NCI-H69 (cell line): ENCODE results near the gene PDXP.
A peak's percentile ranks its signal among the peaks of the same experiment; 100 is the strongest.
"Not testable (repeated sequence)": the region's sequence is repeated elsewhere in the genome, so short reads cannot be mapped to it uniquely, and the experiment has no call there.

Source experiments
- DNase-seq: peaks from one replicate; lab custom pipeline; 2025; lab: John Stamatoyannopoulos, UW

The PDXP gene, protein sequence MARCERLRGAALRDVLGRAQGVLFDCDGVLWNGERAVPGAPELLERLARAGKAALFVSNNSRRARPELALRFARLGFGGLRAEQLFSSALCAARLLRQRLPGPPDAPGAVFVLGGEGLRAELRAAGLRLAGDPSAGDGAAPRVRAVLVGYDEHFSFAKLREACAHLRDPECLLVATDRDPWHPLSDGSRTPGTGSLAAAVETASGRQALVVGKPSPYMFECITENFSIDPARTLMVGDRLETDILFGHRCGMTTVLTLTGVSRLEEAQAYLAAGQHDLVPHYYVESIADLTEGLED

DNA sequence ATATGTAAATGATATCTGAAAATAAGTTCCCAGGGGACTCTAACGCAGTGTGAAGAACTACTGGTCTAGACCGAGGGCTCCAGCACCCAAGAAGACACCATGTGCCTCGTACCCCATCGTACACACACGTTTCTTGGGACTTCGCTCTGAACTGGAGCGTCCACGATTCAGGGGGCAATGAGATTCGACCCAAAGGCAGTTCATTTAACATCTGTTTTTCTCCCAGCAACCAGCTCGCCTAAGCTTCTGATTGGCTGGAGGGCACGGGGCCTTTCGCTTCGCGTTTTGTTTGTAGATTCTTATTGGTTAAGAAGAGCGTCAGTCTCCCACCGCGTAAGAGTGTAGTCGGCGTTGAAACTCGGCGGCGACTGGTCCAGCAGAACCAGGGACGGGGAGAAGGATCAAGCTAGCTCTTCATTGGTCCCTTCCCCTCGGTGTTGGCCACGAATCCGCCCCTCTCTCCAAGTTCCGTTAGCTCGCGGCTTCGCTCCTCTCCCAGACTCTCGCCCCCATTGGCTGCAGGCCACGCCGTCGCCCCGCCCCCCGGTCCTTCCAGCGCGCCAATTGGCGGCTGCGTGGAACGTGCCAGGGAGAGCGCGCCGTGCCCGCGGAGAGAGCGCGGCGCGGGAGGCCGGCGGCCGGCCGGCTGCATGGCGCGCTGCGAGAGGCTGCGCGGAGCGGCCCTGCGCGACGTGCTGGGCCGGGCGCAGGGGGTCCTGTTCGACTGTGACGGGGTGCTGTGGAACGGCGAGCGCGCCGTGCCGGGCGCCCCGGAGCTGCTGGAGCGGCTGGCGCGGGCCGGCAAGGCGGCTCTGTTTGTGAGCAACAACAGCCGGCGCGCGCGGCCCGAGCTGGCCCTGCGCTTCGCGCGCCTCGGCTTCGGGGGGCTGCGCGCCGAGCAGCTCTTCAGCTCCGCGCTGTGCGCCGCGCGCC is at the start of gene PDXP:
TSS of gene PDXP (plus strand) at position 591 of the 933 bp plus-strand sequence. CDS start at position 651, 60 bp downstream.
- peak; percentile 100 for DNase-seq

DNA sequence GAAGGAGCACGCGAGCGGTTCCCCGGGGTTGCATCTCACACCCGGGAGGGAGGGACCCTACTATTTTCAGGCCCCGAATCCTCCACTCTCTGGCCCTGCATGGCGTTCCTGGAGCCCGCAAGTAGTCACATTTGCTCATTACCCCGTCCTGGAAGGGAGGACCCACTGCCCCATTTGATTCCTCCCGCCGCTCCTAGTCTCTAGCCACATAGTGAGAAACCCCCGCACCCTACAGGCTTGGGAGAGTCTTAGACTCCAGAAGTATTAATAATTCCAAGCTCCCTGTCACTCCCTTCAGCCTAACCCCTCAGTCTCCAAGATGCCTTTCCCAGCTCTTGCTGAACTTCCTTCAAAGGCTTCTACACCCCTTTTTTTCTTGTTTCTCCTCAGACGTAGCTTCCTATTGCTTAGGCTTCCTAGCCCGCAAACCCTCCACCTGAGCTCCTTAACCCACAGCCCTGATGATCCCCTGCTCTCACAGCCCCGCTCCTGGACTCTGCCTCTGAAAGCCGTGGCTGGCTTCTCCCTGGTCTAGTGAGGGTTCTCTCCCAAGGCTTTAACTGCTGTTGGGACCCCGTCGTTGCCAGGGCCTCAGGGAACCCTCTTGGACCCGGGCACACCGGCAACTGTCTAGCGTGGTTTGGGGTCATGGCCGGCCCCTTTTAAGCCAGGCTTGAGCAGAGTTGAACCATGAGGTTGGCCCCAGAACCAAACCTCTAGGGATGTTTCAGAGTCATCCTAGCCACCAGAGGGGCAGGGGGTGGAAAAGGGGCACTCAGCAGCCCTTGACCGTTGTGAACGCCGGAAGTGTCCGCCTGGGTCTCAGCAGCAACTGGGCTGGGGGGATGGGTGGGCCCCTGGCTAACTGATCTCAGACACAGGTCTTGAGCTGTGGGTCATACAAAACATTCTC is 49.0 kb upstream of the PDXP start:
- DNase-seq, result no peak

DNA sequence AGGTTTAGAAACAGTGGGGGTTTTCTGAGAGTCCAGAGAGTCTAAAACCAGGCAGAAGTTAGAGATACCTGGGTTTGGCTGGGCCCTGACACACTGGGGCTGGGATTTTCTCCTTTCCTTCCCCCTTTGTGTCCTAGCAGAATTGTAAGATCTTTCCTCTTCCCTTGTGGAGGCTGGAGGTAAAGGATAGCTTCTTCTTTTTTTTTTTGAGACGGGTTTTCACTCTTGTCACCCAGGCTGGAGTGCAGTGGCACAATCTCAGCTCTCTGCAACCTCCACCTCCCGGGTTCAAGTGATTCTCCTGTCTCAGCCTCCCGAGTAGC is 48.4 kb upstream of the PDXP start:
- DNase-seq, result not testable (repeated sequence)

- DNase-seq, result no peak
These were observed 47.9 kb upstream of the PDXP start for GRCh38 chr22:37610480-37611129.

- no peak for DNase-seq
These were observed 47.3 kb upstream of the PDXP start for GRCh38 chr22:37611207-37611606.

DNA sequence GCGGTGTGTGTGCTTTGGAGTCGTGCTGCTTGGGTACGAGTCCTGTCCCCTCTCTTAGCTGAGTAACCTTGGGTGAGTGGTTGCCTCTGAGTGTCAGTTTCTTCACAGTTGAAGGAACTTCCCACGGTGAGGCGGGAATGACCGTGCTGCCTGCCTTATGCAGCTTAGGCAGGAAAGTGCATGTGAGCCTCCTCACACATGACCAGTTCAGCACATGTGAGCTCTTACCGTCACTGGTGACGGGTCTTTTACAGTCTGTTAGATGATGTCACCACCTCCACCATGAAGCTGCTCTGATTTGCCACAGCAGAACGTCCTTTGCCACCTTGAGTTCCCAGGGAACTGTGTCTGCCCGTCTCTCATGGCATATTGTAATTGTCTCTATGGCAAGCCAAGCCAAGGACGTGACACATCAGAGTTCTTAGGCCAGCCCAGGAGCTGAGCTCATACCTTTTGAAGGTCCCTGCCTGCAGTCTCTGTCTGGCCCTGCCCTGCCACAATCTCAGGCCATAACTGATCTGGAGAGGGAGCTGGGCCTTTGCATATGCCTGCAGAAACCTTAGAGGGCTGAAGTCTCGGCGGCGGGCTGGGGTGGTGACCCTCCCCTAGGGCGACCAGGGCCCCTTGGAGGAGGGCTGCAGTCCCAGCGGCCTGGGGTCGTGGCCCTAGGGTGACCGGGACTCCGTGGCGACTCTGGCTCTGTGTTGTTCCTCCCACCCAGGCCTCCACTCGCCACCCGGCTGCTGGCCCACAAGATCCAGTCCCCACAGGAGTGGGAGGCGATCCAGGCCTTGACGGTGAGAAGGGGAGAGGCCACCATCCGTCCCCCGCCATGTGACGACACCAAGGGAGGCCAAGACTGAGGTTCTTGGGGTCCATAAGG is 42.1 kb upstream of the PDXP start:
- no peak for DNase-seq

DNA sequence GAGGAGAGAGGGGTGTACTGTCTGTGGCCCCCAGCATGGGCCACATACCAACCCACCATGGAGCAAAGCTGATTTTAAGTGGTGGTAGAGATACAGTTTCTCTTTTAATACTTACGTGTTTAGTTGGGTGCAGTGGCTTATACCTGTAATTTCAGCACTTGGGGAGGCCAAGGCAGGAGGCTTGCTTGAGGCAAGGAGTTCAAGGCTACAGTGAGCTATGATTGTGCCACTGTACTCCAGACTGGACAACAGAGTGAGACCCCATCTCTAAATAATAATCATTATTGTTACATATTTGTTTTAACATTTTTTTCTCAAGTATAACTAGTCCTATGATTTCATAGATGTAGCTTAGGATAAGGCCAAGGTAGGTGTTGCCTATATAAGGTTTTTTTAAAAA is 41.1 kb upstream of the PDXP start:
- no peak for DNase-seq

GRCh38 chr22:37618072-37618656 is 40.4 kb upstream of the PDXP start:
- no peak for DNase-seq

DNA sequence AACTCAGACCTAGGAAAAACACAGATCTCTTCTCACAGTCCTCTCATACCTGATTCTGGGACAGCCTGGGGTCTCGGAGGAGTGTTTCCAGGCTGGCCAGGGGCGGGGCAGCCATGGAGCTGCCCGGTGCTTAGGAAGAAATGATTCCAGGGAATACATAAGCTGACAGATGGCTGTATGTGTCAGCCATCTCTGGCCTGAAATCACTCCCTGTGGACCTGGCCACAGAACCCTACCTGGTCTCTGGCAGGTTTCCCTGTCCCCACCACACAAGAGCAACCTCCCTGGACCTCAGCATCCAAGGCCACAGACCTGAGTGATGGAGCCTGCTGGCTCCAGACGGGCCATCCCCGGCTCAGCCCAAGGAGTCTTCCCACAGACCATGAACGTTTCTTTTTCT is 39.8 kb upstream of the PDXP start:
- no peak for DNase-seq

DNA sequence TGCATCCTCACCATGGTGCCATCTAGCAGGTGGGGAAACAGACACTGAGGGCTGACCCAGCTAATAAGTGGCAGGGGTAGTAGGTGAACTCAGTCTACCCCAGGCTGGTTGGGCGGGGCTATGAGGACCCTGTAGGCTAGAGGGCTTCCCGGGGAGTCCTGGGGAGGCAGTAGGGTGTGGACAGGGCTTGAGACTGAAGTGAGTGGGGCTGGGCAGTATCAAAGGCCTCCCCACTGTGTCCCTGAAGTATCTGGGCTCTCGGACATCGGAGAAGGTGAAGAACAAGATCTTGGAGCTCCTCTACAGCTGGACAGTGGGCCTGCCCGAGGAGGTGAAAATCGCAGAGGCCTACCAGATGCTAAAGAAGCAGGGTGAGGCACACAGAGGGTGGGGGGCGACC is 38.5 kb upstream of the PDXP start:
- DNase-seq, result no peak

GRCh38 chr22:37621352-37621860 is 37.1 kb upstream of the PDXP start:
- DNase-seq, result no peak

- DNase-seq, result peak; percentile 66
These were observed 35.2 kb upstream of the PDXP start for GRCh38 chr22:37623075-37624016.

DNA sequence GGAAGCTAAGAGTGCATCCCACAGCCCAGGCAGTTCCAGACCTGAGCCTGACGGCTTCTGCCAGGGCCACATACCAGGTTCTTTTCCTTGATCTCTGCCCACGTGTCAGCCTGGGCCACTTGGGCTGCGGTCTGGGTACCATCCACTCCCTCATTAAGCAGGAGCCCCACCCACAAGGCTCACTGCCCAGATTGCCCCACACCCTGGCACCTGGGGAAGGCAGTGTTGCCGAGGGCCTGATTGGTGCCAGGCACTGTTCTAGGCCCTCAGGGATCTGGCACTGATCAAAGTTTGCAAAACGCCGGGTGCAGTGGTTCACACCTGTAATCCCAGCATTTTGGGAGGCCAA is 34.5 kb upstream of the PDXP start:
- DNase-seq, result no peak

GRCh38 chr22:37624876-37625275 is 33.6 kb upstream of the PDXP start:
- DNase-seq, result no peak

DNA sequence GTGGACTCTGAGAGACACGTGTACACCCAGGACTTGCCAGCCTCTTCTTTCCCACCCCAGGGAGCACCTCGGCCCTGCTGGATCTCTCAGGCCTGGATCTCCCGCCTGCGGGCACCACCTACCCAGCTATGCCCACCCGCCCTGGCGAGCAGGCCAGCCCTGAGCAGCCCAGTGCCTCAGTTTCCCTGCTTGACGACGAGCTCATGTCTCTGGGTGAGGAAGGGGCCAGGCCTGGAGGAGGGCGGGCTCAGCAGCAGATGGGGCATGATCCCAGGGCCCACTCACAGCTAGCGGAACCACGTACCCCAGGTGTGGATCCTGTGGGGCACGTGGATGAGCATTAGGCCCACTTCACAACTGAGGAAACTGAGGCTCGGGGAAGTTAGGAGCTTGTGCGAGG is 32.8 kb upstream of the PDXP start:
- DNase-seq, result no peak

DNA sequence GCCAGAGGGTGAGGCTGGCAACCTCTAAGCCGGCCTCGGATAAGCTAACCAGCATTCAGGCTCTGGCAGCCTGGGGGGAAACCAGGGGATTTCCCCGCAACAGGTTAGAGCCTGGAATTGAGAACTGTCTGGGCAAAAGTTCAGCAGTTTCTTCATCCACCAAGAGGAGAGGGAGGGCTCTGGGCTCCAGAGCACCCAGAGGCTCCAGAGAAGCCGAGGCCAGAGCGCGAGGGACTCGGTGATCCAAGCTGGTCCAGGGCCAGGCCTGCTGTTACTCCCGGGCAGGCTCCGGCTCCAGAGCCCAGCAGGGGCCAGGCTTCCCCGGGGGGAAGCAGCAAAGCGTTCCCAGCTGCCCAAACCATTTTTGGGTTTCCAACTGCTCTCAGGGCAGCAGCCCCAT is 32.4 kb upstream of the PDXP start:
- no peak for DNase-seq

DNA sequence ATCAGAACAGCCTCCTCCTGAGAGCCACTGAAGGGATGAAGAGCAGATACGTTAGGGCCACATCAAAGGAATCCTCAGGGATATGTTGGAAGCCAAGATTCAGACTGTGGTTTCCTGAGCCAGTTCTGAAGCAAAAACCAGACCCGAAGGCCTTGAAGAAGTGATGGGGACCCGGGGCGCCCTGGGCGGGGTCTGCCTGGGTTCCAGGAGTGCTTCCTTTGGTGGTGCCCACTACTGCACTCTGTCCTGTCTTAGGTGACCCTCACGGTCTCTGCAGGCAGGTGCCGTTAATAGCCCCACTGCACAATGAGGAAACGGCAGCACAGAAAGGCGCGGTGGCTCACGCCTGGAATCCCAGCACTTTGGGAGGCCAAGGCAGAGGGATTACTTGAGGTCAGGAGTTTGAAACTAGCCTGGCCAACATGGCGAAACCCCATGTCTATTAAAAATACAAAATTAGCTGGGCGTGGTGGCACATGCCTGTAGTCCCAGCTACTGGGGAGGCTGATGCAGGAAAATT is 31.9 kb upstream of the PDXP start:
- DNase-seq, result no peak

DNA sequence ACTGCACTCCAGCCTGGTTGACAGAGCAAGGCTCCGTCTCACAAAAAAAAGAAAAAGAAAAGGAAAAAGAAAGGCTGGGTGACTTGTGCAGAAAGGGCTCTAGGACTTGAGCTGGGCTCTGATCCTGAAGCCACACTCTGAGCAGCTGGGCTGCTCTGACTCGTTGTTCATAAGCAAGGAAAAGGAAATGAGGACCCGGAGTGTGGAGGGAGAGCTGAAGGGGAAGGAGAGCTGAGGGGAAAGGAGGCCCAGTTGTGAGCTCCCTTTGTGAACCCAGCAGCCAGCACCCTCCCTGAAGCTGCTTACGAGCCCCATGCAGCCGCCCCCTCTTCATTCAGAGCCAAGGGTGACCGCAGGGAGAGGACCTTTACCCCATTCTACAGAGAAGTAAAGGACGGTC is 31.4 kb upstream of the PDXP start:
- no peak for DNase-seq

- DNase-seq, result no peak
These were observed 31.0 kb upstream of the PDXP start for GRCh38 chr22:37627545-37627944.
